ENCODE data around the gene HNRNPA3. TPM values are rescaled to one million over a fixed set of nuclear protein-coding genes. Genes with fewer than 3 reads are reported as not detected.

Gene HNRNPA3
- total and polyA plus RNA-seq, 2 of the 13 experiments (the other 11 are each of a cell fraction or from before 2014, with no cell fraction given): 73.3 to 97.7 TPM

- TF ChIP-seq ZBTB39 (CRISPR knock-in tag; IDR thresholded peaks at IDR 0.05) (no peak), ZNF30 (CRISPR knock-in tag; IDR thresholded peaks at IDR 0.05) (no peak), IRF2 (CRISPR knock-in tag; IDR thresholded peaks at IDR 0.05) (peak; percentile 58; the same call in 1 of the 2 replicates), HNF4G (IDR thresholded peaks at IDR 0.05; ENCODE audit: borderline replicate concordance, low read depth, low read length) (peak; percentile 5; the same call in 1 of the 2 replicates), HNF4G (CRISPR knock-in tag; IDR thresholded peaks at IDR 0.05; ENCODE audit: borderline replicate concordance, low read depth) (no peak), CAMTA2 (CRISPR knock-in tag; IDR thresholded peaks at IDR 0.05; ENCODE audit: borderline replicate concordance) (no peak), SNAPC4 (CRISPR knock-in tag; IDR thresholded peaks at IDR 0.05) (no peak), ZNF547 (CRISPR knock-in tag; IDR thresholded peaks at IDR 0.05) (no peak), PAXIP1 (CRISPR knock-in tag; conservative IDR thresholded peaks at IDR 0.05) (peak; percentile 45; the same call in 1 of the 2 replicates), ZFP1 (CRISPR knock-in tag; IDR thresholded peaks at IDR 0.05) (no peak), ZNF180 (CRISPR knock-in tag; IDR thresholded peaks at IDR 0.05; ENCODE audit: borderline replicate concordance, low read depth) (no peak), POLR2AphosphoS5 (IDR thresholded peaks at IDR 0.05; ENCODE audit: low read depth, low read length) (peak; percentile 26; the same call in 1 of the 2 replicates), NFE2L1 (CRISPR knock-in tag; IDR thresholded peaks at IDR 0.05; ENCODE audit: borderline replicate concordance) (no peak), POGK (CRISPR knock-in tag; conservative IDR thresholded peaks at IDR 0.05) (no peak), ZNF652 (CRISPR knock-in tag; IDR thresholded peaks at IDR 0.05; ENCODE audit: borderline replicate concordance, low read depth) (no peak)
Measured at GRCh38 chr2:177265824-177266817, 53.5 kb downstream of the HNRNPA3 start (continued).

Measured in HepG2 (cell line).